Cardiac septum (tissue), 1 donor: Measurements from ENCODE around the gene RNF212. TPM values are rescaled to one million over a fixed set of nuclear protein-coding genes. Genes with fewer than 3 reads are reported as not detected.

ENCODE experiments used
- DNase-seq: peaks from one replicate; pipeline ENCODE4 v3.0.0-alpha.2; 2020; ENCODE audit warnings: low spot score
- intact Hi-C: fragments of 100-400 bp; cut with DNase I; formaldehyde crosslinking; loops from one replicate; pipeline ENCODE4 v1.14.0; 2022
- total RNA-seq: library from RNA; stranded (reverse); fragmentation: NEBNext Ultra II Directional; extraction: Animal tissue kit (Norgen Biotek cat#: 25700); gene quantifications from one replicate; pipeline ENCODE4 v1.2.1, GENCODE V29; 2021
- donor health status: DM: no; HTN: no; CAD: no.

The RNF212 gene
- total RNA-seq, 1 donor from 2014 or later, result 1.4 TPM

GRCh38 chr4:1122505-1122904 lies 9.1 kb upstream of the RNF212 start:
- intact Hi-C loops, result no loop called here
- no peak for DNase-seq

- intact Hi-C loops, result no loop called here
- no peak for DNase-seq
Measured at GRCh38 chr4:1116838-1117237, 3.5 kb upstream of the RNF212 start.

GRCh38 chr4:1115528-1116293 lies 2.3 kb upstream of the RNF212 start:
- no peak for DNase-seq
- intact Hi-C loops, result no loop called here

GRCh38 chr4:1112821-1113182 lies 562 bp downstream of the RNF212 start:
- no peak for DNase-seq
- intact Hi-C loops, result no loop called here

GRCh38 chr4:1112174-1112820 lies 1.1 kb downstream of the RNF212 start:
- DNase-seq, result no peak
- intact Hi-C loops, result no loop called here

GRCh38 chr4:1111259-1111809 lies 2.0 kb downstream of the RNF212 start:
- DNase-seq, result no peak
- intact Hi-C loops, result no loop called here

DNA sequence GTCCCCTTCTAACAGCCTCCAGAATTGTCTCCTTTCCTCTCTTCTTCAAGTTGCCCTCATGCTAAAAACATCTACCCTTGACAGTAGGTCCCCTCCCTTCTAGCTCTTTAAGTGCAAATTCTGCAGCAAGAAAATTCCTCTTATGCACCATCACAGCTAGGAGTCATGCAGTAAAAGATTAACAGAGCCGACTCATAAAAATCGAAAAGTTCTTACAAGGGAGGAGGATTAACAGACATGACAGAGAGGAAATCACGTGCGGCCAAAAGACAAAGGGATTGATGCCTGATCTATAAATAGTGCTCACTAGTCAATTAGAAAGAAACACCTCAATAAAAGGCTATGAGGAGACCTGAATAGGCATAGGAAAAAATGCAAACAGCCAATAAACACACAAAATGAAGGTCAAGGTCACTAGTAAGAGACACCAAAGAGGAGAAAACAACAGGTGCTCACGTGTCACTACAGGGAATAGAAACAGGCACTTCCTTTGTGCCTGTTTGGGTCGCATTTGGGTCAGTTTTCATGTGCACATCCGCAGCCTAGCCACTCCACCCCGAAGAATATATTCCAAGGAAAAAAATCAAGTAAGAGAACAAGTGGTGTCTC lies 3.4 kb downstream of the RNF212 start:
- intact Hi-C loops, result no loop called here
- no peak for DNase-seq

GRCh38 chr4:1109333-1109732 lies 4.0 kb downstream of the RNF212 start:
- intact Hi-C loops, result no loop called here
- DNase-seq, result no peak

GRCh38 chr4:1105662-1106061 lies 7.7 kb downstream of the RNF212 start:
- DNase-seq, result no peak
- intact Hi-C loops, result no loop called here

GRCh38 chr4:1105067-1105466 lies 8.3 kb downstream of the RNF212 start:
- intact Hi-C loops, result no loop called here
- no peak for DNase-seq

DNA sequence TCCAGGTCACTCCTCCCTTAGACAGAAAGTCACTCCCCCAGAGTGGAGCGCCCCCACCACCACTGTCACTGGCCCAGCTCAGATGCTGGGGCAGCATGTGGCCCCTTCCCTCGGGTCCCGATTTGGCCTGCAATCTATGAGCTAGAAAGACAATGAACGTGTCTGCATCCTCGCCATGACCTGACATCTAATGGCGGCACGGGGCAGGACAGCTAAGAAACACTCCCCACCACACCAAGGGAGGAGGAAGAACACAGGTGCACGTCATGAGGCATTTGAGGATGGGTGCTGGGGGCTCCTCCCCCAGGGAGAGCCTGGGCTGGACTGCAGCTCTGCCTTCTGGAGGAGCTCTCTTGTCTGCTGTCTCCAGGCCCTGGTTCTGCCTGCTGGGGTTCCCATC lies 8.7 kb downstream of the RNF212 start:
- intact Hi-C loops, result no loop called here
- no peak for DNase-seq

- DNase-seq, result no peak
- intact Hi-C loops, result no loop called here
Measured at GRCh38 chr4:1099684-1100335, 13.6 kb downstream of the RNF212 start.

DNA sequence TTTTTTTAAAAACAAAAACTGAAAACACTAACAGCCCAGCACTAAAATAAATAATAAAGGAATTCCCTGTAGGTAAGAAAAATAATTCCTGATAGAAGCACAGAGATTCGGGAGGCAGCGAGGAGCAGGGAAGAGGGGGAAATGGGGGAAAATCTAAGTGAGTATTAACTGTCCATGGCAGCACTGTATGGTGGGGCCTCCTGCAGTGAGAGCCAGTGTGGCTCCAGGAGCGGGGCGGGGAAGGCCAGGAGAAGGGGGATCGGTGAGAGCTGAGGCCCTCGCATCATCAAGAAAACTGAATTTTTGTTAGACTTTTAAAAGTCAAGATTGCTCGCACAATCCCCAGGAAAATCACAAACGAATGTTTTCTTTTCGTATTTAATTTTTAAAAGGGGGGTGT lies 14.1 kb downstream of the RNF212 start:
- no peak for DNase-seq
- intact Hi-C loops, result no loop called here

- intact Hi-C loops, result no loop called here
- DNase-seq, result no peak
Measured at GRCh38 chr4:1098311-1098925, 14.9 kb downstream of the RNF212 start.

GRCh38 chr4:1097553-1097952 lies 15.8 kb downstream of the RNF212 start:
- intact Hi-C loops, result no loop called here
- no peak for DNase-seq

- intact Hi-C loops, result no loop called here
Measured at GRCh38 chr4:1096841-1097240, 16.5 kb downstream of the RNF212 start.

GRCh38 chr4:1094336-1094690 lies 19.1 kb downstream of the RNF212 start:
- DNase-seq, result no peak
- intact Hi-C loops, result no loop called here

More at GRCh38 chr4:1096841-1097240, 16.5 kb downstream of the RNF212 start:
- no peak for DNase-seq

DNA sequence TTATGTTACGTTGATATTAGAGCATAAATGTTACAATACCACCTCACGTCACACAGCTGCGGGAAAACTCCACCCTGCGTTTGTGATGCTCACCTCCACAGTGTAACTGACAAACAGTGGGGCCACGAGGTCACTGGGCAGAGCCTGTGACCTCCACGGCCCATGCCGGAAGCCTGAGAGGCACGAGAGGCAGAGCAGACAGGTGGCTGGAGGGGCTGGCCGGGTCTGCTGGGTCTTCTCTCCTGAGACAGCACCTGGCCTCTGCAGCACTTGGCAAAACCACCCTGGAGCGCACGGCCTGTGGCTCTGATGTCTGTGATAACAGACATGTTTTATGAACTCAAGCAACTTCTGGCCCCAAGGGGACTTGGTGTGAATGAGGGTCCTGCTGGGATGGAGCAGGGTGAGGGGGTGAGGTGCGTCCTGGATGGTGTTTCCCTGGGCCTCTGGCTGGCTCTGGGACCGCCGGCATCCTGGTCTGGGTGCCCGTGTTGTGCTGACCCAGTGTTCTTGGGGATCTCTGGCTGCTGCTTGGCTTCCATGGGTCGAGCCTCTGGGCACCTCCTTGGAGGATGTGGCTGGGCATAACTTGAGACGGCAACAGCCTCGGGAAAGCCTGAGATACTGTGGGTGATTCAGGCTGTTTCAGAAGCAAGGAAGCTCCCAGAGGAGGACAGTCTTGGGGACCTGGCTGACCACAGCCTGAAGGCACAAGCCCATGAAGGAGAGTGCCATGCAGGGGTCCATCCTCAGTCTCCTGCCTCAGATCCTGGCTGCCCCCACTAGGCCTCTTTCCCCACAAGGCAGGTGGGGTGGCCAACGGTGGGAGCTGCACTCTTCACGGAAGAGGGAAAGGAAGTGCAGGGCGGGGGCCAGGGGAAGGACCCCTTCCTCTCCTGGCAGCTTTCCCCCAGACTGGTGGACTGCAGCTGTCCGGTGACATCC lies 19.7 kb downstream of the RNF212 start:
- intact Hi-C loops, result no loop called here
- no peak for DNase-seq

DNA sequence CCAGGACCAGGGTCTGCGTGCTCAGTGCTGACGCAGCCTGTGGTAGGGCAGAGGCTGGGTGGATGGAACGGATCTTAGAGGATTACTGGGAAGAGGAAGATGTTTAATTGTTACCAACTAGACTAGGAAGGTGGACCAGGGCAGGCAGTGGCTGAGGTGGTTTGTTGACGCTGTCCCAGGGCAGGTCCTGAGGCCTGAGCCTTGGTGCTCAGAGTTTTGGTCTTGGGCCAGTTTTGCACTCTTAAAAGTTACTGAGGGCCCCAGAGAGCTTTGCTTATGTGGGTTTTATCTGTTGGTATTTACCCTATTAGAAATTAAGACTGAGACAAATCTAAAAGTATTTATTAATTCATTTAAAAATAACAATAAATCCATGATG lies 20.4 kb downstream of the RNF212 start:
- intact Hi-C loops, result no loop called here

More for the DNA sequence above, 20.4 kb downstream of the RNF212 start:
- DNase-seq, result no peak
